PFSK-1 (cell line): ENCODE data around the gene ARSD.

Experiments used
- FOXP2 ChIP-seq: optimal IDR thresholded peaks from 2 replicates; pipeline ENCODE3; 2011; ENCODE audit warnings: borderline replicate concordance, control low read depth, inconsistent platforms; ENCODE audit not compliant: insufficient read depth; ENCODE audit errors: extremely low read length, extremely low read depth
- POLR2AphosphoS5 ChIP-seq: IDR thresholded peaks from 2 replicates; pipeline ENCODE4 v1.6.1; 2012; ENCODE audit warnings: low read depth, mild to moderate bottlenecking, control low read depth, low read length, moderate library complexity
- SIN3A ChIP-seq: IDR thresholded peaks from 2 replicates; pipeline ENCODE4 v1.6.1; 2012; ENCODE audit warnings: mild to moderate bottlenecking, low read length, moderate library complexity, borderline replicate concordance; ENCODE audit not compliant: insufficient read depth
- TAF1 ChIP-seq: IDR thresholded peaks from 2 replicates; pipeline ENCODE4 v1.6.1; 2012; ENCODE audit warnings: low read length, control low read depth, borderline replicate concordance; ENCODE audit not compliant: insufficient read depth
- TF ChIP-seq, protein P1 (sequence below), 2 experiments: IDR thresholded peaks; 2 replicates each; pipeline versions ENCODE4 v1.6.1 to v1.8.0; 2011 to 2012; ENCODE audit warnings: low read depth in 2 of 2, low read length in 2 of 2, control low read depth in 1 of 2, inconsistent platforms in 1 of 2, mild to moderate bottlenecking in 1 of 2, moderate library complexity in 1 of 2; ENCODE audit not compliant: insufficient read depth in 1 of 2

- no peak for TF ChIP-seq TAF1
- TF ChIP-seq POLR2AphosphoS5, result no peak
- no peak for TF ChIP-seq SIN3A
- TF ChIP-seq, protein P1, sequence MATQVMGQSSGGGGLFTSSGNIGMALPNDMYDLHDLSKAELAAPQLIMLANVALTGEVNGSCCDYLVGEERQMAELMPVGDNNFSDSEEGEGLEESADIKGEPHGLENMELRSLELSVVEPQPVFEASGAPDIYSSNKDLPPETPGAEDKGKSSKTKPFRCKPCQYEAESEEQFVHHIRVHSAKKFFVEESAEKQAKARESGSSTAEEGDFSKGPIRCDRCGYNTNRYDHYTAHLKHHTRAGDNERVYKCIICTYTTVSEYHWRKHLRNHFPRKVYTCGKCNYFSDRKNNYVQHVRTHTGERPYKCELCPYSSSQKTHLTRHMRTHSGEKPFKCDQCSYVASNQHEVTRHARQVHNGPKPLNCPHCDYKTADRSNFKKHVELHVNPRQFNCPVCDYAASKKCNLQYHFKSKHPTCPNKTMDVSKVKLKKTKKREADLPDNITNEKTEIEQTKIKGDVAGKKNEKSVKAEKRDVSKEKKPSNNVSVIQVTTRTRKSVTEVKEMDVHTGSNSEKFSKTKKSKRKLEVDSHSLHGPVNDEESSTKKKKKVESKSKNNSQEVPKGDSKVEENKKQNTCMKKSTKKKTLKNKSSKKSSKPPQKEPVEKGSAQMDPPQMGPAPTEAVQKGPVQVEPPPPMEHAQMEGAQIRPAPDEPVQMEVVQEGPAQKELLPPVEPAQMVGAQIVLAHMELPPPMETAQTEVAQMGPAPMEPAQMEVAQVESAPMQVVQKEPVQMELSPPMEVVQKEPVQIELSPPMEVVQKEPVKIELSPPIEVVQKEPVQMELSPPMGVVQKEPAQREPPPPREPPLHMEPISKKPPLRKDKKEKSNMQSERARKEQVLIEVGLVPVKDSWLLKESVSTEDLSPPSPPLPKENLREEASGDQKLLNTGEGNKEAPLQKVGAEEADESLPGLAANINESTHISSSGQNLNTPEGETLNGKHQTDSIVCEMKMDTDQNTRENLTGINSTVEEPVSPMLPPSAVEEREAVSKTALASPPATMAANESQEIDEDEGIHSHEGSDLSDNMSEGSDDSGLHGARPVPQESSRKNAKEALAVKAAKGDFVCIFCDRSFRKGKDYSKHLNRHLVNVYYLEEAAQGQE (IDR thresholded peaks at IDR 0.05; ENCODE audit: insufficient read depth in 1 of 2, low read depth in 2 of 2, low read length in 2 of 2), result no peak
- TF ChIP-seq FOXP2, result no peak
Measured at GRCh38 chrX:2894885-2895292, 34.2 kb downstream of the ARSD start.
